GM13976 (cell line): Measurements from ENCODE around the gene ATP10A.

Experiments
- DNase-seq: peaks from one replicate; pipeline ENCODE4 v3.0.0; 2012; ENCODE audit warnings: low spot score
- in situ Hi-C: fragments of 300-500 bp; cut with MboI; formaldehyde crosslinking; loops from one replicate; pipeline ENCODE4 v1.12.0; 2022; ENCODE audit warnings: low sequenced_read_pairs, mixed read lengths, inconsistent platforms; ENCODE audit not compliant: unreplicated experiment
- TF ChIP-seq, protein P1 (sequence below): IDR thresholded peaks from 2 replicates; pipeline ENCODE4 v1.5.1; 2012; ENCODE audit warnings: borderline replicate concordance, mild to moderate bottlenecking; ENCODE audit not compliant: insufficient read depth; ENCODE audit errors: extremely low read depth, missing control alignments, control extremely low read depth

ATP10A gene

DNA sequence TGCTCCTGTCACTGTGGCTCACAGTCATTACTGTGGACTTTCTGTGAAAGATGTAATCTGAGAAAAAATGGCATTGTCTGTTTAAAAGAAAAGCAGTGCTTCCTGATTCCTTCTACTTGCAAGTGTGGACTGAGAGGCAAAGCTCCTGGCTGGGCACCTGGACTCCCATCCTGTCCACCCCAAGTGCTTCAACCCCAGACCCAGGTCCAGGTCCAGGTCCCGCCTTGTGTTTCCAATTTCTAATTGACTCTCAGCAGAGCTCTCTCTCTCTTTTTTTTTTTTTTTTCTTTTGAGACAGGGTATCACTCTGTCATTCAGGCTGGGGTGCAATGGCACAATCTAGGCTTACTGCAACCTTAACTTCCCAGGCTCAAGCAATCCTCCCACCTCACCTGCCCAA lies 94.9 kb downstream of the ATP10A start:
- in situ Hi-C loops = no loop called here
- no peak for DNase-seq
- TF ChIP-seq, protein P1, sequence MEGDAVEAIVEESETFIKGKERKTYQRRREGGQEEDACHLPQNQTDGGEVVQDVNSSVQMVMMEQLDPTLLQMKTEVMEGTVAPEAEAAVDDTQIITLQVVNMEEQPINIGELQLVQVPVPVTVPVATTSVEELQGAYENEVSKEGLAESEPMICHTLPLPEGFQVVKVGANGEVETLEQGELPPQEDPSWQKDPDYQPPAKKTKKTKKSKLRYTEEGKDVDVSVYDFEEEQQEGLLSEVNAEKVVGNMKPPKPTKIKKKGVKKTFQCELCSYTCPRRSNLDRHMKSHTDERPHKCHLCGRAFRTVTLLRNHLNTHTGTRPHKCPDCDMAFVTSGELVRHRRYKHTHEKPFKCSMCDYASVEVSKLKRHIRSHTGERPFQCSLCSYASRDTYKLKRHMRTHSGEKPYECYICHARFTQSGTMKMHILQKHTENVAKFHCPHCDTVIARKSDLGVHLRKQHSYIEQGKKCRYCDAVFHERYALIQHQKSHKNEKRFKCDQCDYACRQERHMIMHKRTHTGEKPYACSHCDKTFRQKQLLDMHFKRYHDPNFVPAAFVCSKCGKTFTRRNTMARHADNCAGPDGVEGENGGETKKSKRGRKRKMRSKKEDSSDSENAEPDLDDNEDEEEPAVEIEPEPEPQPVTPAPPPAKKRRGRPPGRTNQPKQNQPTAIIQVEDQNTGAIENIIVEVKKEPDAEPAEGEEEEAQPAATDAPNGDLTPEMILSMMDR = no peak

- in situ Hi-C loops = no loop called here
- TF ChIP-seq, protein P1 = no peak
- no peak for DNase-seq
These were observed 95.6 kb downstream of the ATP10A start for GRCh38 chr15:25767356-25768151.

DNA sequence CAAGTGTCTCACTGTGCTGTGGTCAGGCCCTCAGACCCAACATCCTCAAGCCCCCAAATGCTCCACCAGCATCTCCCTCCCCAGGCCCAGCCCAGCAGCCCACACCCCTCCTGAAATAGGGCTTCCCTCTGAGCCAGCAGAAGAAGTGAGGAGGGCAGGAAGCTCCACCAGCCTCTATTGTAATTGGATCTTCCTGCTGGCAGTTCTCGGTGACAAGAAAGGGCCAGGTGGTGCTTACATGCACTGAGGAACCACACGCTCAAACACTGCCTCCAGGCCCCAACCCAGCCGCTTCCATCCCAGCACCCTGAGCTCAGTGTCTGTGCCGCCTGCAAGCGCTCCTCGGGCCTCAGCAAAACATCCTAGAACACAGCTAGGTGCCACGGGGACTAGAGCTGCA lies 96.7 kb downstream of the ATP10A start:
- TF ChIP-seq, protein P1 = no peak
- in situ Hi-C loops = no loop called here
- DNase-seq = no peak

DNA sequence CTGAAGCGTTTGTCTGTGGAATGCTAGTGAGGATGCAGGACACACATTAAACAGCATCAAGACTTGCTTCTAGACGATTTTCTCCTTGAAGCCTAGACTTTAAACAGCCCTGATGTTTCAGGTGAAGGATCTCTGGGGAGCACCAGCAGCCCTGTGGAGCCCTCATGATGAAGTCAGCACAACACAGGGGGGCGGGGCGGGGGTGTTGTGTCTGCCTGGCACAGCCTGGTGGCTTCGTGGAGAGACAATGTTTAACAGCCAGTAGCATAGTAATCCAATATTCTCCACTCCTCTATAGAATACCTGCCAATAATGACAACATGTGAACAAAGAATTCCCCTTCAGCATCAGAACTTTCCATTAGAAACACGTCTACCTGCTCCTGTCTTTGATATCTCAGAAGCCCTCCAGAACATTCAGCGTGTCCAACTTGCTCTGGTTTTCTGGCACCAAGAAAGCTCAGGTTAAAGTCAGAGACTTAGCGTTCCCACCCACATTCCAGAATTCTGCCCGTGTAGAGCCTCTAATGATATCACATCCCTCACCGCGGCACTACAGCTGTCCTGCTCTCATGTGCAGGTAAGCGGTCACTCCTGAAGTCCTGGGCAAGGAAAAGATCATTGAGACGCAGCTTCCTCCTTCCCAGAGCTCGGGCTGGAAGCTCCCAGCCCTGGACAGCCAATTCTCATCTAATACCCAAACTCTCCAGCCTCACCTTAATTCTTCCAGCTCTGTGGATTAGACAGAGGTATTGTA lies 98.0 kb downstream of the ATP10A start:
- TF ChIP-seq, protein P1 = no peak
- in situ Hi-C loops = no loop called here
- DNase-seq = no peak

GRCh38 chr15:25763954-25764353 lies 99.2 kb downstream of the ATP10A start:
- in situ Hi-C loops = no loop called here
- DNase-seq = no peak
- TF ChIP-seq, protein P1 = no peak

- TF ChIP-seq, protein P1 = no peak
- in situ Hi-C loops = no loop called here
- DNase-seq = no peak
These were observed 99.8 kb downstream of the ATP10A start for GRCh38 chr15:25763331-25763751.
